GM12872 (cell line): Measurements from ENCODE around the gene MPND.

Experiments
- CTCF ChIP-seq: IDR thresholded peaks from 3 replicates; pipeline ENCODE4 v1.5.1; 2011; ENCODE audit warnings: low read depth, mild to moderate bottlenecking, low read length, moderate library complexity; ENCODE audit not compliant: insufficient read depth

The MPND gene

GRCh38 chr19:4301590-4302242 is 41.6 kb upstream of the MPND start:
- no peak for TF ChIP-seq CTCF

GRCh38 chr19:4302243-4302640 is 41.1 kb upstream of the MPND start, which contains the start of gene TMIGD2:
Gene TMIGD2, minus strand, starts transcription at chr19:4302389. Its CDS starts 4 bp downstream, at chr19:4302385.
- TF ChIP-seq CTCF = no peak

- TF ChIP-seq CTCF = no peak
Measured at GRCh38 chr19:4303819-4304537, 39.4 kb upstream of the MPND start.

- no peak for TF ChIP-seq CTCF
Measured at GRCh38 chr19:4304538-4305256, 38.7 kb upstream of the MPND start, which contains the start of gene FSD1. Gene FSD1, plus strand, starts transcription at chr19:4304598. Its CDS starts 149 bp downstream, at chr19:4304747.

- TF ChIP-seq CTCF = no peak
Measured at GRCh38 chr19:4305257-4305612, 38.1 kb upstream of the MPND start.

GRCh38 chr19:4305659-4306058 is 37.7 kb upstream of the MPND start:
- no peak for TF ChIP-seq CTCF
